ENCODE measurements around the gene POM121L12.

Gene POM121L12

GRCh38 chr7:53003653-53004445, 31.6 kb upstream of the POM121L12 start:
- Histone ChIP-seq H3K9ac (ENCODE audit: low read length) (no peak overlapping the region), H3K27ac (ENCODE audit: low read depth, low read length, poor library complexity, severe bottlenecking) (no peak overlapping the region), H2AFZ (ENCODE audit: low read length) (no peak overlapping the region), H3K36me3 (ENCODE audit: insufficient read depth, low read length) (no peaks in the 10 kb centered on the region; the same call in 1 of the 2 replicates), H3K9me3 (ENCODE audit: low read length) (peaks cover 22% of the 10 kb centered on the region), H3K79me2 (ENCODE audit: insufficient read depth, low read length) (no peaks in the 10 kb centered on the region), H3K9me2 (ENCODE audit: low read depth, low read length) (no peaks in the 10 kb centered on the region), H4K20me1 (ENCODE audit: insufficient read depth, low read length) (no peaks in the 10 kb centered on the region), H3K27me3 (ENCODE audit: insufficient read depth, low read length) (no peaks in the 10 kb centered on the region), H3K4me3 (ENCODE audit: low read depth, low read length, poor library complexity, severe bottlenecking) (no peak overlapping the region), H3K4me2 (ENCODE audit: low read length) (no peak overlapping the region), H3F3A (ENCODE audit: insufficient read depth, low read length) (no peaks in the 10 kb centered on the region), H3K4me1 (ENCODE audit: insufficient read depth, low read length, severe bottlenecking) (no peaks in the 10 kb centered on the region)
- TF ChIP-seq CTCF (IDR thresholded peaks at IDR 0.05; ENCODE audit: low read length) (no peak), EZH2 (IDR thresholded peaks at IDR 0.05; ENCODE audit: borderline replicate concordance, low read length) (no peak)

- Histone ChIP-seq H3K4me2 (ENCODE audit: low read length) (no peak overlapping the region), H3K27ac (ENCODE audit: low read depth, low read length, poor library complexity, severe bottlenecking) (no peak overlapping the region), H2AFZ (ENCODE audit: low read length) (no peak overlapping the region; the same call in none of the 2 replicates)
Measured at GRCh38 chr7:53013925-53014324, 21.5 kb upstream of the POM121L12 start.

GRCh38 chr7:53015463-53015862, 20.0 kb upstream of the POM121L12 start:
- TF ChIP-seq EZH2 (IDR thresholded peaks at IDR 0.05; ENCODE audit: borderline replicate concordance, low read length), result no peak
- TF ChIP-seq CTCF (IDR thresholded peaks at IDR 0.05; ENCODE audit: low read length), result no peak
- Histone ChIP-seq H3K36me3 (ENCODE audit: insufficient read depth, low read length) (no peaks in the 10 kb centered on the region), H3F3A (ENCODE audit: insufficient read depth, low read length) (no peaks in the 10 kb centered on the region), H3K27me3 (ENCODE audit: insufficient read depth, low read length) (no peaks in the 10 kb centered on the region), H3K4me3 (ENCODE audit: low read depth, low read length, poor library complexity, severe bottlenecking) (no peak overlapping the region), H3K9me2 (ENCODE audit: low read depth, low read length) (no peaks in the 10 kb centered on the region), H3K4me2 (ENCODE audit: low read length) (no peak overlapping the region), H3K4me1 (ENCODE audit: insufficient read depth, low read length, severe bottlenecking) (no peaks in the 10 kb centered on the region), H3K79me2 (ENCODE audit: insufficient read depth, low read length) (no peaks in the 10 kb centered on the region), H4K20me1 (ENCODE audit: insufficient read depth, low read length) (no peaks in the 10 kb centered on the region), H2AFZ (ENCODE audit: low read length) (no peak overlapping the region), H3K9me3 (ENCODE audit: low read length) (no peaks in the 10 kb centered on the region; the same call in 1 of the 2 replicates), H3K27ac (ENCODE audit: low read depth, low read length, poor library complexity, severe bottlenecking) (no peak overlapping the region), H3K9ac (ENCODE audit: low read length) (no peak overlapping the region)

More at GRCh38 chr7:53013925-53014324, 21.5 kb upstream of the POM121L12 start:
- Histone ChIP-seq H3K9me2 (ENCODE audit: low read depth, low read length) (no peaks in the 10 kb centered on the region), H3F3A (ENCODE audit: insufficient read depth, low read length) (no peaks in the 10 kb centered on the region), H3K9me3 (ENCODE audit: low read length) (no peaks in the 10 kb centered on the region; the same call in 1 of the 2 replicates), H3K9ac (ENCODE audit: low read length) (no peak overlapping the region), H4K20me1 (ENCODE audit: insufficient read depth, low read length) (no peaks in the 10 kb centered on the region), H3K27me3 (ENCODE audit: insufficient read depth, low read length) (no peaks in the 10 kb centered on the region), H3K36me3 (ENCODE audit: insufficient read depth, low read length) (no peaks in the 10 kb centered on the region), H3K4me3 (ENCODE audit: low read depth, low read length, poor library complexity, severe bottlenecking) (no peak overlapping the region), H3K4me1 (ENCODE audit: insufficient read depth, low read length, severe bottlenecking) (no peaks in the 10 kb centered on the region), H3K79me2 (ENCODE audit: insufficient read depth, low read length) (no peaks in the 10 kb centered on the region)
- TF ChIP-seq EZH2 (IDR thresholded peaks at IDR 0.05; ENCODE audit: borderline replicate concordance, low read length) (no peak), CTCF (IDR thresholded peaks at IDR 0.05; ENCODE audit: low read length) (no peak)

Data from OCI-LY1 (cell line).